SK-N-SH treated with all-trans-retinoic acid at 6 μM for 48 hours (cell line): ENCODE measurements around the gene MTCL1.

Experiments
- ATAC-seq: fragments of 200-7000 bp; cut with Tn5 transposase; 3 replicates; pipeline ENCODE4 v1.9.1; 2020; ENCODE audit warnings: mild to moderate bottlenecking, moderate library complexity
- ARNTL ChIP-seq: fragments of 450-650 bp; formaldehyde crosslinking; IDR thresholded peaks from 2 replicates; pipeline ENCODE4 v1.5.0; 2020; ENCODE audit warnings: low read depth, mild to moderate bottlenecking, moderate library complexity, borderline replicate concordance
- CREB5 ChIP-seq: fragments of 250-450 bp; sonication (Bioruptor Pico); IDR thresholded peaks from 2 replicates; pipeline ENCODE4 v1.5.1; 2020; ENCODE audit warnings: low read depth, mild to moderate bottlenecking, moderate library complexity
- CSDC2 ChIP-seq: fragments of 250-450 bp; sonication (Bioruptor Pico); IDR thresholded peaks from 2 replicates; pipeline ENCODE4 v1.5.0; 2020; ENCODE audit warnings: mild to moderate bottlenecking, moderate library complexity
- CSRNP3 ChIP-seq: fragments of 250-450 bp; sonication (Bioruptor Pico); IDR thresholded peaks from 2 replicates; pipeline ENCODE4 v1.5.1; 2021; ENCODE audit warnings: mild to moderate bottlenecking, moderate library complexity
- ESRRG ChIP-seq: fragments of 250-450 bp; sonication (Bioruptor Pico); IDR thresholded peaks from 2 replicates; pipeline ENCODE4 v1.6.1; 2021; ENCODE audit warnings: mild to moderate bottlenecking
- GLIS3 ChIP-seq: fragments of 250-450 bp; sonication (Bioruptor Pico); IDR thresholded peaks from 2 replicates; pipeline ENCODE4 v1.5.0; 2020; ENCODE audit warnings: mild to moderate bottlenecking, moderate library complexity
- ISL1 ChIP-seq: fragments of 250-450 bp; sonication (Bioruptor Pico); IDR thresholded peaks from 2 replicates; pipeline ENCODE4 v2.1.2; 2022; ENCODE audit warnings: mild to moderate bottlenecking, moderate library complexity
- PATZ1 ChIP-seq: fragments of 250-450 bp; sonication (Bioruptor Pico); IDR thresholded peaks from 2 replicates; pipeline ENCODE4 v1.8.0; 2020; ENCODE audit warnings: mild to moderate bottlenecking, moderate library complexity, borderline replicate concordance
- POU6F1 ChIP-seq: fragments of 250-450 bp; sonication (Bioruptor Pico); IDR thresholded peaks from 2 replicates; pipeline ENCODE4 v1.8.0; 2021; ENCODE audit warnings: low read depth, mild to moderate bottlenecking, moderate library complexity, borderline replicate concordance
- PPARA ChIP-seq: fragments of 250-450 bp; sonication (Bioruptor Pico); IDR thresholded peaks from 2 replicates; pipeline ENCODE4 v1.5.0; 2020; ENCODE audit warnings: mild to moderate bottlenecking, borderline replicate concordance
- RARB ChIP-seq: fragments of 250-450 bp; sonication (Bioruptor Pico); IDR thresholded peaks from 2 replicates; pipeline ENCODE4 v1.8.0; 2021; ENCODE audit warnings: mild to moderate bottlenecking, moderate library complexity
- SNAI2 ChIP-seq: fragments of 250-450 bp; sonication (Bioruptor Pico); IDR thresholded peaks from 2 replicates; pipeline ENCODE4 v1.5.0; 2020; ENCODE audit warnings: mild to moderate bottlenecking, moderate library complexity
- TOX ChIP-seq: fragments of 250-450 bp; sonication (Bioruptor Pico); IDR thresholded peaks from 2 replicates; pipeline ENCODE4 v1.8.0; 2021; ENCODE audit warnings: mild to moderate bottlenecking, moderate library complexity, borderline replicate concordance
- TSHZ2 ChIP-seq: fragments of 250-450 bp; sonication (Bioruptor Pico); IDR thresholded peaks from 2 replicates; pipeline ENCODE4 v1.5.0; 2020; ENCODE audit warnings: mild to moderate bottlenecking, moderate library complexity
- ZC3H10 ChIP-seq: fragments of 250-450 bp; sonication (Bioruptor Pico); IDR thresholded peaks from 2 replicates; pipeline ENCODE4 v1.5.1; 2021; ENCODE audit warnings: mild to moderate bottlenecking, moderate library complexity
- ZFP3 ChIP-seq: fragments of 250-450 bp; sonication (Bioruptor Pico); IDR thresholded peaks from 2 replicates; pipeline ENCODE4 v1.5.0; 2020; ENCODE audit warnings: mild to moderate bottlenecking, moderate library complexity
- ZFP30 ChIP-seq: fragments of 450-650 bp; formaldehyde crosslinking; IDR thresholded peaks from 2 replicates; pipeline ENCODE4 v1.5.0; 2022; ENCODE audit warnings: mild to moderate bottlenecking, moderate library complexity
- ZNF565 ChIP-seq: fragments of 450-650 bp; formaldehyde crosslinking; conservative IDR thresholded peaks from 2 replicates; pipeline ENCODE4 v1.5.0; 2020; ENCODE audit warnings: low read depth, mild to moderate bottlenecking, moderate library complexity

Gene MTCL1

GRCh38 chr18:8752329-8752728 lies 47.0 kb downstream of the MTCL1 start:
- ATAC-seq = no peak
- TF ChIP-seq CSDC2 (CRISPR knock-in tag) (peak; percentile 68; the same call in 1 of the 2 replicates), POU6F1 (CRISPR knock-in tag) (no peak), PPARA (CRISPR knock-in tag) (no peak)

GRCh38 chr18:8754995-8755960 lies 49.9 kb downstream of the MTCL1 start:
- ATAC-seq = no peak
- no peak for TF ChIP-seq ZNF565
- no peak for TF ChIP-seq CSRNP3 (CRISPR knock-in tag)
- no peak for TF ChIP-seq CREB5
- no peak for TF ChIP-seq ARNTL (CRISPR knock-in tag)
- no peak for TF ChIP-seq RARB (CRISPR knock-in tag)
- TF ChIP-seq TOX (CRISPR knock-in tag) = no peak
- no peak for TF ChIP-seq TSHZ2 (CRISPR knock-in tag)
- TF ChIP-seq ESRRG (CRISPR knock-in tag) = no peak
- no peak for TF ChIP-seq ZC3H10 (CRISPR knock-in tag)

GRCh38 chr18:8756571-8756970 lies 51.2 kb downstream of the MTCL1 start:
- TF ChIP-seq ZC3H10 (CRISPR knock-in tag) = no peak
- TF ChIP-seq ZFP30 (CRISPR knock-in tag) = no peak
- no peak for ATAC-seq

GRCh38 chr18:8757396-8757997 lies 52.1 kb downstream of the MTCL1 start:
- no peak for ATAC-seq
- TF ChIP-seq CREB5 (no peak), ESRRG (CRISPR knock-in tag) (no peak), ZFP3 (CRISPR knock-in tag) (no peak), GLIS3 (no peak), ZC3H10 (CRISPR knock-in tag) (no peak), PATZ1 (CRISPR knock-in tag) (no peak), TSHZ2 (CRISPR knock-in tag) (no peak), CSRNP3 (CRISPR knock-in tag) (no peak), SNAI2 (no peak), ZNF565 (no peak), PPARA (CRISPR knock-in tag) (no peak), ISL1 (CRISPR knock-in tag) (no peak)
